Heart left ventricle (tissue), 13 donors: ENCODE measurements around the gene SPECC1.

ENCODE experiments used
- POLR2A ChIP-seq, 2 donors: fragments of 450-650 bp; IDR thresholded peaks; one replicate each; pipeline ENCODE4 v1.6.1; 2017; ENCODE audit warnings: antibody characterized with exemption in 2 of 2, mild to moderate bottlenecking in 2 of 2, moderate library complexity in 2 of 2
- TF ChIP-seq, protein P1 (sequence below), 12 donors: fragments of 200-600 bp; sonication (generic) in 4 of 12; IDR thresholded peaks; one replicate each; pipeline versions ENCODE4 v1.5.0 to v1.8.0; 2018 to 2022; ENCODE audit warnings: antibody characterized with exemption in 12 of 12, mild to moderate bottlenecking in 5 of 12
- donor health status: ischemic (EF 13 %, LVEDD 7.1; RV severe dilation, severe dysfunction).
- donor health status: DM: no; HTN: yes; CAD: no.
- donor health status: DM: no; HTN: no; CAD: no.
- donor health status: ischemic (EF 25% LVEDD 6.9; RV normal size, moderate dysfunction).
- donor health status: ischemic (EF 25% LVEDD 5.7; RV mildly dilated, moderate dysfunction).
- donor health status: ischemic (EF 35%, LVEDD 5.7; RV mildly dilated, moderate dysfunction).
- donor health status: nonischemic (EF 11% LVEDD 7.7; RV severe dilation, severe dysfunction).
- donor health status: DM: yes; HTN: yes; CAD: no.
- donor health status: PGD.
- donor health status: ischemic (EF 29% LVEDD 5.4; RV normal size, mild dysfunction).
- donor health status: nonischemic (EF 23%, LVEDD 6.1; RV moderate dilation, normal function).

DNA sequence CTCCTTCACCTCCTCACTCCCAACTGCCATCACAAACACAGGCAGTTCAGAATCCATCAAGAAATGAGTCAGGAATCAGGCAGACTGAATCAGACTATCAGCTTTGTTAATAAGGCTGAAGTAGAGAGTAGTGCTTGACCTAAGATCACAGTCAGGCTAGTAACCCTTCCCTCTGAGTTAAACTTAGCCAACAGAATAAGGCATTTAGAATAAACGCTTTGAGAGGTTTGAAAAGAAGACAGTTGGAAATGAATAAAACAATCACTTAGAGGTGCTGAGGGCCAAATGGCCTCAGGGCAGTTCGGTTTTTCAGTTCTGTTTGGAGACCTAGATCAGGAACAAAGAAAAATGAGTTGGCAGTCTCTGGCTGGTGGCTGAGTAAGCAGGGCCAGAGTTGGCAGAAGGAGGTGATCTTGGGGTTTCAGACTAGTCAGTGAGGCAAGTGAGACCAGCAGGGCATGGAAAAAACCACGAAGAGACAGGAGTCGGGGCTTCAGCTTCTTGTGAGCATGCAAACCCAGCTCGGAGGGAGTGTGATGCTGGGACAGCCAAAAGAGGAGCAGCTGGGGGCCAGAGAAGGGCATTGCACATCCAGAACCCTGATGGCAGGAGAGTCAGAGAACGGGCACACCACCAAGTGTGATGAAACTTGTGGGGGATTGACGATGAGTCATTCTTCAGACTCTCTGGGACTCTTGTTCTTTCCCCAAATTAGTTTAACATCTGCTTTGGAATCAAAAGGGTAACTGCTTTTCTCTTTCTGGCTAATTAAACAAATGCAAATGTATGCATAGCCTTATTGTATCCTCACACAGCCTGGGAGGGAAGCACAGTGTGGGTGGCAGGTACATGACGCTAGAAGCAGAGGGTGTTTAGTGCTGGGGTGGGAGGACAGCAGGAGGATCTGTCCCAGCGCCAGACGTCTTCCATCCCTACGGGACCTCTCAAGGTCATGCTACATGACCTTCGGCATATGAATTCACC, 54.8 kb downstream of the SPECC1 start:
- TF ChIP-seq POLR2A (IDR thresholded peaks at IDR 0.05): no peak
- TF ChIP-seq, protein P1, sequence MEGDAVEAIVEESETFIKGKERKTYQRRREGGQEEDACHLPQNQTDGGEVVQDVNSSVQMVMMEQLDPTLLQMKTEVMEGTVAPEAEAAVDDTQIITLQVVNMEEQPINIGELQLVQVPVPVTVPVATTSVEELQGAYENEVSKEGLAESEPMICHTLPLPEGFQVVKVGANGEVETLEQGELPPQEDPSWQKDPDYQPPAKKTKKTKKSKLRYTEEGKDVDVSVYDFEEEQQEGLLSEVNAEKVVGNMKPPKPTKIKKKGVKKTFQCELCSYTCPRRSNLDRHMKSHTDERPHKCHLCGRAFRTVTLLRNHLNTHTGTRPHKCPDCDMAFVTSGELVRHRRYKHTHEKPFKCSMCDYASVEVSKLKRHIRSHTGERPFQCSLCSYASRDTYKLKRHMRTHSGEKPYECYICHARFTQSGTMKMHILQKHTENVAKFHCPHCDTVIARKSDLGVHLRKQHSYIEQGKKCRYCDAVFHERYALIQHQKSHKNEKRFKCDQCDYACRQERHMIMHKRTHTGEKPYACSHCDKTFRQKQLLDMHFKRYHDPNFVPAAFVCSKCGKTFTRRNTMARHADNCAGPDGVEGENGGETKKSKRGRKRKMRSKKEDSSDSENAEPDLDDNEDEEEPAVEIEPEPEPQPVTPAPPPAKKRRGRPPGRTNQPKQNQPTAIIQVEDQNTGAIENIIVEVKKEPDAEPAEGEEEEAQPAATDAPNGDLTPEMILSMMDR (IDR thresholded peaks at IDR 0.05): no peak
